Superior temporal gyrus (tissue), 1 donor: ENCODE data around the gene MRPS11.
A peak's percentile ranks its signal among the peaks of the same experiment; 100 is the strongest.
"Not testable (repeated sequence)": the region's sequence is repeated elsewhere in the genome, so short reads cannot be mapped to it uniquely, and the experiment has no call there.

Source experiments
- DNase-seq: peaks from one replicate; pipeline ENCODE4 v3.0.0-alpha.2; 2016; ENCODE audit errors: extremely low spot score

Gene MRPS11

GRCh38 chr15:88467073-88467934 lies at the start of gene MRPS11, which contains the start of gene MRPL46:
Gene MRPS11, plus strand, starts transcription at chr15:88467708. Its CDS starts 10 bp downstream, at chr15:88467718.
Gene MRPL46, minus strand, starts transcription at chr15:88467388. Its CDS starts 11 bp downstream, at chr15:88467377.
- peak; percentile 97 for DNase-seq

GRCh38 chr15:88419830-88420229 lies 47.7 kb upstream of the MRPS11 start:
- no peak for DNase-seq

- no peak for DNase-seq
Measured at GRCh38 chr15:88423331-88423730, 44.2 kb upstream of the MRPS11 start.

- DNase-seq: no peak
Measured at GRCh38 chr15:88426304-88426703, 41.2 kb upstream of the MRPS11 start.

- no peak for DNase-seq
Measured at GRCh38 chr15:88428053-88428452, 39.5 kb upstream of the MRPS11 start.

- no peak for DNase-seq
Measured at GRCh38 chr15:88428805-88429605, 38.5 kb upstream of the MRPS11 start.

GRCh38 chr15:88430051-88430450 lies 37.5 kb upstream of the MRPS11 start:
- no peak for DNase-seq

GRCh38 chr15:88431441-88431840 lies 36.1 kb upstream of the MRPS11 start:
- DNase-seq: no peak

- no peak for DNase-seq
Measured at GRCh38 chr15:88433046-88433685, 34.3 kb upstream of the MRPS11 start.

GRCh38 chr15:88434106-88434505 lies 33.4 kb upstream of the MRPS11 start:
- not testable (repeated sequence) for DNase-seq

GRCh38 chr15:88438181-88438580 lies 29.3 kb upstream of the MRPS11 start:
- no peak for DNase-seq

GRCh38 chr15:88440021-88440420 lies 27.5 kb upstream of the MRPS11 start:
- DNase-seq: no peak

- DNase-seq: no peak
Measured at GRCh38 chr15:88441076-88441730, 26.3 kb upstream of the MRPS11 start.

GRCh38 chr15:88447206-88447605 lies 20.3 kb upstream of the MRPS11 start:
- DNase-seq: no peak

- no peak for DNase-seq
Measured at GRCh38 chr15:88447741-88448140, 19.8 kb upstream of the MRPS11 start.

- no peak for DNase-seq
Measured at GRCh38 chr15:88448991-88449461, 18.5 kb upstream of the MRPS11 start.

- DNase-seq: no peak
Measured at GRCh38 chr15:88449581-88449980, 17.9 kb upstream of the MRPS11 start.

- DNase-seq: peak; percentile 84
Measured at GRCh38 chr15:88450125-88450798, 17.2 kb upstream of the MRPS11 start.

- no peak for DNase-seq
Measured at GRCh38 chr15:88453651-88454050, 13.9 kb upstream of the MRPS11 start.

GRCh38 chr15:88454236-88454635 lies 13.3 kb upstream of the MRPS11 start:
- no peak for DNase-seq
